AG09309 (cell line): ENCODE measurements around the gene RHBDF1.
"Not testable (repeated sequence)": the region's sequence is repeated elsewhere in the genome, so short reads cannot be mapped to it uniquely, and the experiment has no call there.

ENCODE experiments used
- DNase-seq: peaks from one replicate; pipeline ENCODE4 v3.0.0-alpha.2; 2010; ENCODE audit warnings: low read depth
- H3K4me3 ChIP-seq: 2 replicates; pipeline ENCODE4 v1.5.1; 2011; ENCODE audit warnings: mild to moderate bottlenecking, low read depth, low read length, moderate library complexity; ENCODE audit not compliant: control insufficient read depth
- CTCF ChIP-seq: IDR thresholded peaks from 2 replicates; pipeline ENCODE4 v1.5.1; 2011; ENCODE audit warnings: mild to moderate bottlenecking, low read depth, low read length, inconsistent platforms; ENCODE audit not compliant: insufficient read depth, control insufficient read depth; ENCODE audit errors: missing control alignments

The RHBDF1 gene

GRCh38 chr16:35011-35677 is 37.3 kb downstream of the RHBDF1 start:
- no peak for TF ChIP-seq CTCF
- no peak overlapping the region for H3K4me3 ChIP-seq
- DNase-seq, result no peak

- H3K4me3 ChIP-seq, result no peak overlapping the region
- TF ChIP-seq CTCF, result no peak
- no peak for DNase-seq
Measured at GRCh38 chr16:34648-34987, 37.8 kb downstream of the RHBDF1 start.

GRCh38 chr16:33877-34647 is 38.4 kb downstream of the RHBDF1 start:
- H3K4me3 ChIP-seq, result no peak overlapping the region
- DNase-seq, result no peak
- TF ChIP-seq CTCF, result no peak

GRCh38 chr16:33154-33876 is 39.1 kb downstream of the RHBDF1 start:
- not testable (repeated sequence) for H3K4me3 ChIP-seq, DNase-seq

GRCh38 chr16:30627-31026 is 41.8 kb downstream of the RHBDF1 start:
- not testable (repeated sequence) for DNase-seq, H3K4me3 ChIP-seq

- not testable (repeated sequence) for DNase-seq, H3K4me3 ChIP-seq
Measured at GRCh38 chr16:25926-26348, 46.5 kb downstream of the RHBDF1 start.

- DNase-seq, H3K4me3 ChIP-seq: not testable (repeated sequence)
Measured at GRCh38 chr16:24151-24550, 48.3 kb downstream of the RHBDF1 start.

- not testable (repeated sequence) for H3K4me3 ChIP-seq, DNase-seq
Measured at GRCh38 chr16:20886-21285, 51.5 kb downstream of the RHBDF1 start.

- H3K4me3 ChIP-seq, DNase-seq: not testable (repeated sequence)
Measured at GRCh38 chr16:17062-17765, 55.2 kb downstream of the RHBDF1 start.

GRCh38 chr16:10772-11171 is 61.7 kb downstream of the RHBDF1 start:
- not testable (repeated sequence) for DNase-seq, H3K4me3 ChIP-seq
- TF ChIP-seq CTCF, result peak; percentile 56
